Hepatocyte (in vitro differentiated cells): Measurements from ENCODE around the gene MAP1A.
"Not testable (repeated sequence)": the region's sequence is repeated elsewhere in the genome, so short reads cannot be mapped to it uniquely, and the experiment has no call there.

ENCODE experiments used
- CTCF ChIP-seq: fragments of 200-600 bp; sonication (generic); IDR thresholded peaks from 2 replicates; pipeline ENCODE4 v1.5.1; 2016; ENCODE audit warnings: antibody characterized with exemption, mild to moderate bottlenecking; ENCODE audit not compliant: poor library complexity
- EZH2 ChIP-seq: fragments of 200-600 bp; sonication (generic); IDR thresholded peaks from 2 replicates; pipeline ENCODE4 v1.6.1; 2016; ENCODE audit warnings: antibody characterized with exemption, mild to moderate bottlenecking, borderline replicate concordance

DNA sequence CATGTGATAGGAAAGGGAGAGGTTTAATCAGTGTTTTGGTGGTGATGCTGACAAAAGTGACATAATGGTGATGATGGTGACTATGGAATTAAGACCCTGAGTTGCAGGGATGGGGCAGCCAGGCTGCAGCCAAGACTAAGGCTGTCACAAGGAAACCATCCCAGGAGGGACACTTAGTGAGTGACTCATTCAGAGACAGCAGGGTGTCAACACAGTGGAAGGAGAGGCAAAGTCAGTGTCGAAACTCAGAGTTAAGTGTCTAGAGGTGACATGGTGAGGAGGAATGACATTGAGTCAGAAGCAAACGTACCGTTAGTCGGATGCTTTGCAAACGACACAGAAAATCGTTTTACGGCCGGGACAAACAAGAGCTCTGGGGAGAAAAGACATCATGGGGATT, 46.4 kb downstream of the MAP1A start:
- not testable (repeated sequence) for TF ChIP-seq CTCF, EZH2
